ENCODE data around the gene PCSK5. TPM values are rescaled to one million over a fixed set of nuclear protein-coding genes. Genes with fewer than 3 reads are reported as not detected.
"Not testable (repeated sequence)": the region's sequence is repeated elsewhere in the genome, so short reads cannot be mapped to it uniquely, and the experiment has no call there.

The PCSK5 gene
- total RNA-seq, 1 donor from 2014 or later: 24.5 TPM

DNA sequence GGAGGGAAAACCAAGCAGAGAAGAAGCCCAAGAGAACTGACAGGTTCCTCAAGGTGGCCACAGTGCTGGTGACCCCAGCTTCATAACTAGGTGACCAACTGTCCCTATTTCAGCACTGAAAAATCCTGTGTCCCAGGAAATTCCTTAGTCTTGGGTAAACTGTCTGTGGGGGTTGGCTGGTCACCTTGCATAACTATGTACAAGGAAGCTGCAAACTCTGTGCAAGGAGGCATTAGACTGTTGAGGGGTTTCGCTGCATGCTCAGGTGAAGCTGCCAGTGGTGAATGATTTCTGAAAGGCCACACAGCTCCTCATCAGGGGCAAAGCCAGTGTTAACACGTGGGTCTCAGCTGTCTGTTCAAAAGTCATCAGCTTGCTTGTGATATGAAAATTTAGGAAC lies 36.9 kb downstream of the PCSK5 start:
- DNase-seq: no peak

DNA sequence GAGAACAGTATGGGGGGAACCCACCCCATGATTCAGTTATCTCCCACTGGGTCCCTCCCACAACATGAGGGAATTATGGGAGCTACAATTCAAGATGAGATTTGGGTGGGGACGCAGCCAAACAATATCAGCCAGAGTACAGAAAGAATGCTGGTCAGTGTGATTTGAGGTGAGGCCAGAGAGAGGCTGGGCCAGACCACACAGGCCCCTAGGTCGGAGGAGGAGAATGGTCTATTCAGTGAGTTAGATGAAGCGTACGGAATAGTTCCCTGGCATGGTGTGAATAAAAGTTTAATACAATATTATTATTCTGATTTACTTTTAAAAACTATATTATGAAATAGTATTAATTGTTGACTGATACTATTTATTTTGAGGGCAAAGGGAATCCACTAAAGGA lies 39.7 kb downstream of the PCSK5 start:
- DNase-seq: no peak

DNA sequence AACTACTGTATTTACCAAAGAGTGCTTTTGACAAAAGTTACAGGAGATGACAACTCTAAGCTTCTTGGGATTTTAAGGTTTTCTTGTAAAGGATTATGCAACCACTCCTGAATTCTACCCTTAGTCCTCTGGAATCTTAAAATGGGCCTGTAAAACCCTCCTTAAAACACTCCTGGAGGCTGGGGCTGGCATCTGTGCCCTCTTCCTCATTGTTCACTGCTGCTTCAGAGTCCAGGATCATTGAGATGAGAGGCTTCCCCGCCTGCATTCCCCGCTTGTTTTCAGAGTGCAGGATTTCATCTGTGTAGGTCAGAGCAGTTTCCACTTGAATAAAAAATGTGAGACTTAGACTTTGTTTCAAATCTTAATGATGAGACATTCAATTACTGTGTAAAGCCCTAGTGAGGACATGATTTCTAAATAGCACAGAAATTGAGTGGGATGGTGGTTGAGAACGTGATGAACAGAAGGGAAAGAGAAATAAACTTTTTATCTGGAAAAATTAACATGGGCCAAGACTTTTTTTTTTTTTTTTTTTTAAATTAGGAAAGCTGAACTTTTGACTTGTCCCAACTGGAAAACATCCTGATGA lies 40.4 kb downstream of the PCSK5 start:
- no peak for DNase-seq

DNA sequence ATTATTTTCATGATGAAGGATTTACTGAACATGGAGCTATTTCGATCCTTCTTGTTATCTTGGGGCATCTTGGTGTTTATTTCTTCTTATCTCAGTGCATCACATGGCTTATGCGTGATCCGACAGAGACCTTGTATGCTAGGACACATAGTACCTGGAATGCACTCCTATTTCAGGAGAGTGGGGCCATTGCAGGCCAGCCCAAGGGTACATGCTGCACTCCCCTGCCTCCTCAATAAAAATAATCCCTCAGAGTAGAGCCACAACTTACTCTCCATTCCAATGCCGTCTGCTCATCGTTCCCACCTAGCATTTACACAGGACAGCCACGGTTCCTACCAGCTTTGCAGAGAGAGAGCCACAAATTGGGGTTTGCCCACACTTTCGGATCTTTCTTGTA lies 43.5 kb downstream of the PCSK5 start:
- no peak for DNase-seq

DNA sequence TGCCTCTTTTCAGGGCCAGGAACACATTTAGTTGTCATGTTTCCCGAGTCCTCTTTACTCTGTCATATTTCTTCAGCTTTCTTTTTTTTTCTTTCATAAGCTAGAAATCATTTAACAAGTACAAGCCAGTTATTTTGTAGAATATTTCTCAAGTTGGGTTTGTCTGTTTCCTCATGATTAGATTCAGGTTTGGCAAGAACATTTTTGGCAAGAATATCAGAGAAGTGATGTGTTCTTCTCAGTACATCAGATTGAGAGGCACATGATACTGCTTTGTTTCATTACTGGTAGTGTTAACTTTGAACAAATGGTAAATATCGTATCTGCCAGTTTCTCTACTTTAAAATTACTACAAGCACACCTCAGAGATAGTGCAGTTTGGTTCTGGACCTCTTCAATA lies 45.1 kb downstream of the PCSK5 start:
- DNase-seq: no peak

DNA sequence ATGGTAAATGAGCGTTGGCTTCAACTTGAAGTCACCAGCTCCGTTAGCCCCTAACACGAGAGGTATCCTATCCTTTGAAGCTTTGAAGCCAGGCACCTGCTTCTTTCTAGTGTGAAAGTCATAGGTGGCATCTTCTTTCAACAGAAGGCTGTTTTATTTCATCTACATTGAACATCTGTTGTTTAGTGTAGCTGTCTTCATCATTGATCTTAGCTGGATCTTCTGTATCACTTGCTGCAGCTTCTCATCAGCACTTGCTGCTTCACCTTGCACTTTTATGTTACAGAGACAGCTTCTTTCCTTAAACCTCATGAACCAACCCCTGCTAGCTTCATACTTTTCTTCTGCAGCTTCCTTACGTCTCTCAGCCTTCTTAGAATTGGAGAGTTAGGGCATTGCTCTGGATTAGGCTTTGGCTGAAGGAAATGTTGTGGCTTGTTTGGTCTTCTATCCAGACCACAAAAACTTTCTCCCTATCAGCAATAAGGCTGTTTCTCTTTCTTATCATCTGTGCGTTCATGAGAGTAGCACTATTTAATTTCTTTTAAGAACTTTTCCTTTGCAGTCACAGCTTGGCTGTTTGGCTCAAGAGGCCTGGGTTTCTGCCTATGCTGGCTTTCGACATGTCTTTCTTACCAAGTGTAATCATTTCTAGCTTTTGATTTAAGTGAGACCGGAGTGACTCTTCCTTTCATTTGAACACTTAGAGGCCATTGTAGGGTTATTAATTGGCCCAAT lies 47.2 kb downstream of the PCSK5 start:
- no peak for DNase-seq

DNA sequence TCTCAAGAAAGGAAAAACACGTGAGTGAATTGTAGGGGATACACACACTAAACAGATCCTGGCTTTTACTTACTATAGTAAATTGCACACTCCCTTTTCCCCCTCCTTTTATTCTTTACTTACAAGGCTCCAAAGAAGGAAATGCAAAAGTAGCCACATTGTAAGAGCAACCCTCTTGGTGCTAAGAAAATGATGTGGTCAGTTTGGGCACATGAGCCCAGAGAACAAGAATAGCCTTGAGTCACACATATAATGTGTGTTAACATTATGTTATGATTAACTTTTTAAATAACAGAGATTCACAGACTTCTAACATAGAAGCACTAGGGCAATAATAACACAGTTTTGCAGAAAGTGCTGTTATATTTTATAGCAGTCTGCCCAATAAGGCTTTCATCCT lies 48.5 kb downstream of the PCSK5 start:
- DNase-seq: no peak

DNA sequence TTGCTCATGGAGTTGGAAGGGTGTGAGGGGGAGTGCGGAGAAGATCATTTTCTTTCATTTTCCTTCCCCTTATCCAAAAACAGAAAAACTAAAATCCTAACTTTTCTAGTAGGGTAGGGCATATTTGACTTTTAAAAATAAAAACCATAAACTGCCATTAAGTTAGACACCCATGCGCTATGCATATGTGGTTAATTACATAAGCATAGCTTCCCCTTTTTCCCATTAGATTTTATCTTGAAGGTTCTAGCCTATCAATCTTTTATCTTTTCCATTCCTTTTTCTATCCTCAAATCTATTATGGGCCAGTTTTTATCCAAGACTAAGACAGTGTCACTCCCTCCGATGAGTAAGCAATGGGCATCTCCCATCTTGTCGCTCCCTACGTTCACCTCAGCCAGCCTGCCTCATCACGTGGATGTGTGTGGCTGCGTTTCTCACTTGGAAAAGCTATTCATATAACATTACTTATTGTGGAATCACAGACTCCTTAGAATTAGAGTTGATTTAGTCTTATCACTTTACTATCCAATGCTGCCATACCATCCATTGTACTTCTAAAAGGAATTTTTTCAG lies 49.2 kb downstream of the PCSK5 start:
- no peak for DNase-seq

DNA sequence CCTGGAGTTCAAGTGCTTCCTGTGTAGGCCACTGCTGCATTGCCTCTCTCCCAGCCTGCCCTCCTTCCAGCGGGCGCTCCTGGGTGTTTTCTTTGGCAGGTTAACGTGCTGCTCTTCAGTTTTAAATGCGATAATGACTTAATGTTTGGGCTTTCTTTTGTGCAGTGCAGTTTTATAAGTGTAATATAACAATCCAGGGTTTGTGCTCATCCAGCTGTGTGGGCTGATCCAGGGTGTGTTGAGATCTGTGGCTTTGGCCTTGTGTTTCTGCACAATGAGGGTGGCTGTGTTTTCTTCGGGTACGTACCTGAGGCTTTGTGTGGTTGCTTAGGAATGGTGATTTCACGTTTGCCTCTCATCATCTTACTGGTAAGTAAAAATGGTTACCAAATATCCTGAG lies 50.6 kb downstream of the PCSK5 start:
- no peak for DNase-seq

DNA sequence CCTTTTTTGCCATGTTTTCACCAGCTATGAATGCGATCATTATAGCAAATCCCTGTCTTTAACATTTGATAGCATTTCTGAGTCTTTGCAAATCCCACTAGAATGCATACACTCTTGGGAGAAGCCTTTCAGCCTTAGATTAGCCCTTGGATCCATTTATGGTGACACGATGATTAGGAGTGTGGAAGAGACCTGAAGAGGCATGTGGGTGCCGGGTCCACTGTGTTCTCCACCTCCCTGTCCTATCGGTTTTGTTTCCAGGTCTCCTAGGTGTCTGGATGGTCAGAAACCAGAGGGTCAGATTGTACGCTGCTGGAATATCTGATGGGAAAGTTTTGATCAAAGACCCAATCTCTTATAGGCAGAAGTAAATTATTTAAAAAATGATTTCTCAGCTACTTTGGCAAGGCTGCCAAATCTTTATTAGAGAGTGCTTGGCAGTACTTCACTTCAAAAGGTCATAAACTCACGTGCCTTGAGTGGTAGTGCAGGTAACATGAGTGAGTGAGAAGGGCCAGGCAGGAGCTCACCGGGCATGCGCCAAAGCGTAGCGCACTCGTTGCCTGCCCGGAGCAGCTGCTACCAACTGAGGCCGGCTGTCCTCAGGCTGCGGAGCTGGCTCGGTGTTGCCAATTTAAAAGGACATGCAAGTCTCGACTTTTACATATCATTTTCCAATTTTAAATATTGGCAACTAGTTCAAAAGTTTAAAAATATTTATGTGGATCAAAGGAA lies 51.3 kb downstream of the PCSK5 start:
- DNase-seq: no peak

DNA sequence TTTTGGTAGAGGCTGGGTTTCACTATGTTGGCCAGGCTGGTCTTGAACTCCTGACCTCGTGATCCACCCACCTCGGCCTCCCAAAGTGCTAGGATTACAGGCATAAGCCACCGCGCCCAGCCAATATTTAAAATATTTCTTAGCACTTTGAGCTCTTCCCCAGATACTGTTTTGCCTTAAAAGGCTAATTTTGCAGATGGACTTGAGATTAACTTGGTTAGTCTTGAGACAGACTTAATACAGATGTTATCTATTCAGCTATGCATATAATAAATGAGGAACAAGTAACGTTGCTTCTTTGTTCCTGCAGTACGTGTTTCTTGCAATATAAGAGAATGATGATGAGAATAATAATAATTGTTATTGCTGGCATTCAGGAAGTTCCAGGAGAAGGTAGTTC lies 56.3 kb downstream of the PCSK5 start:
- DNase-seq: no peak

DNA sequence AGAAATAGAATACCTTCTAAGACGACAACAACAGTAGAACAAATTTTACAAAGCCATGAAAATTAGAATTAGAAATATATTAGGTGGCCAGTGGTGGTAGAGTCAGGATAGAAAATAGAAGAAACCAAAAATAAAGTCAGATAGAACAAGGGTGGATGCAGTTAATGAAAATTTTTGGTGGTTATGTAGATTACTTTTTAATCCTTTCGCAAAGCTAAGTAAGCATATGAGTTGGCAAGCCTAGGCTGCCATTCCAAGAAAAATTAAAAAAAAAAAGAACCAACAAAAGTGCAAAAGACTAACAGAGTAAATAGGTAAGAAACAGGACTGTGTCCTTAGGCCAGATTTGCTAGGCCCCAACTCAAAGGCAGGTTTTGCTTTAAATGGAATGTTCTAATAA lies 56.8 kb downstream of the PCSK5 start:
- no peak for DNase-seq

DNA sequence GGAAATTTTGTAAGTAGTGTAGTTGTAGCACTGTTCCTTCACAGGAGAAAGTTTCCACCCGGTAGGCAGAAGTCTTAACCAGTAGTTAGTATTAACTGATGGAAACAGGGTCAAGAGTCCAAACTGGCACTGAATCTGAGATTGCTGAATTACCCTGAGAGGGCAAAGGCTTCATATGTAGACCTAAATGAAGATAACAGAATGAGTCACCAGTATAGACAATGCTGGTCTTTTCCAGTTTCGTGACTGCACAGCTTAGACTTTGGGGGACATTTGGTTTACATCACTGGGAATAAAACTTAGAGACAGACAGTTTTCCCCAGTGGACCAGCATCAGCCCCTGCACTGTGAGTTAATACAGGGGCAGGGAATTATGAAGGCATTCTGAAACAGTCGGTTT lies 60.5 kb downstream of the PCSK5 start:
- DNase-seq: no peak

DNA sequence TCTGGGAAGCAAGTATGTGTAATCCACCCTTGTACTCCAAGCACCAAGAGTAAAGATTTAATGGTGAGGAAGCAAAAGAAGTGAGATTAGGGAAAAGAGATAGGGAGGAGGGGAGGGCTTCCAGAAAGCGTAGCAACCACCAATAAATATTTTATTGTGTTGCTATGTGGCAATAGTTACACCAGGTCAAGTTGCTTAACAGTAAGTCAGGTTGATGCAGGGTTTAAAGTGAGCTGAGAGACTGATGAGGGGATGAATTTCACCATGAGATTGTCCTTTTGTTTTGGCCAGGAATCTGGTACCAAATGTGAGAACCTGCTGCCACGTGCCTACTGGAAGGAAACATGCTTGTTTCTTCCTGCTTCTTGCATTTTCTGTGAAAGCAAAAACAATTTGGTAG lies 62.7 kb downstream of the PCSK5 start:
- DNase-seq: no peak

DNA sequence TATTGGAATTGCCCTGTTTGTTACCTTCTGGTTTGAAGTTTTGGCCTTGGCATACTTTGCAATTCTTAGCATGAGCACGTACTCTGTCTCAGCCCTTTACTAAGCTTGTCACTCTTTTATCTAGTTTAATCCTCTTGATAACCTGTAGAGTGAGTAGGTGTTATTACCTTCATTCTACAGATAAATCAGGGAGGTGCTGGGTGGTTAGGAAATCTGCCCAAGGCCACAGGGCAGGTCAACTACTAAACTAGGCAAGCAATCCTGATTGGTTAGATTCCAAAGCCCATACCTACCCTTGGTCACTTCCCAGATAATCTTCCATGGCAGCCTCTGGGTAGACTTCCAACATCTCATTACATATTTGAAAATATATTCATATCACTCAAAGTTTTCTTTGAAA lies 65.7 kb downstream of the PCSK5 start:
- no peak for DNase-seq

DNA sequence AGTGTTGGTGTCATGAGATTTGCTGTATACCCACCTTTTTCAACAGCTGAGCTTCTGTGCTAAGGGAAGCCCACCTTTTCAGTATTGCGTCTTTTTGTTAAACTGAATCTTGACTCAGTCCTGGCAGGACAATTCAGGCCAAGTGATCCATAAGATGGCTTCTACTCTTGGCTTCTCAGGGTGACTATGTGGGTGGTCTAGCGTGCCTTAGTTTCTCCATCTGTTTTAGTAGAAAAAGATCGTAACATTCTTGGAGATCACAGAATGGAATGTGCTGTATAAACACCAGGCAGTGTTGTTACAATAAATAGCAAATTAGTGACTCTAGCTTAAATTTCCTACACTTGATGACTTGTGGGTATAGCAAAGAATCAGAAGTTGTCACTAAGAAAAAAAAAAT lies 66.6 kb downstream of the PCSK5 start:
- DNase-seq: no peak

DNA sequence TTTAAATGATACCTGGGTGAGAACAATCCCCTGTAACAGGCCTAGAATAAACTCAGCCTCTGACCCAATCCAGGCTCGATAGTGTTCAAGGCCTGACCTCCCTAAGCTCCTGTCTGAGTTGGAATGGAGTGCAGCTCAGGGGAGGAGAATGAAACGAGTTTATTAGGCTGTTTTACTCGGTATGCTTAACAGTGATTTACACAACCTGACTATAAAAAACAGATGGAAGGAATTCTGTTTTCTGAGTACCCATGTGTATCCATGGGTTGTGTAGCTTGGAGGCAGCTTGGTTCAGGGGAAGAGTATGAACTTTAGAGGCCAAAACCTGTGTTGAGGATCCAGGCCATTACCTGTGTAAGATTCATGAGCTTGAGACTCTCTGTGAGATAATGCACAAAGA lies 67.8 kb downstream of the PCSK5 start:
- DNase-seq: no peak

DNA sequence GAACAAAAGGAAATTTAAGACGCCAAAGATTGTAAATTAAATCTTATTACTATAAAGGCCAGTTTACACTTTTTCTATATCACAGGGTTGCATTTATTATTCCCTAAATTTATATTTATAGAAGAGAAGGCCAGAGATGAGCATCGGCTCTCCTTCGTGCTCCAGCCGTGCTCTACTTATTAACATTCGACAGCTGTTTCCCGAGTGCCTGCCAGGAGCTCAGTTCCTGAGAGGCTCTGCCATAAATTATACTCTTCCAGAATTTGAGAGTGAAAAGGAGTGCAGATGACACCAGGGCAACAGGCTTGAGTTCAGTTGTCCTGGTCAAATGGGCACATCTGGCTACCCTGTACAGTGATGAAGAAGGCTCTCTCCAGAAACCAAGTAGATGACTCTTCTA lies 70.1 kb downstream of the PCSK5 start:
- no peak for DNase-seq

DNA sequence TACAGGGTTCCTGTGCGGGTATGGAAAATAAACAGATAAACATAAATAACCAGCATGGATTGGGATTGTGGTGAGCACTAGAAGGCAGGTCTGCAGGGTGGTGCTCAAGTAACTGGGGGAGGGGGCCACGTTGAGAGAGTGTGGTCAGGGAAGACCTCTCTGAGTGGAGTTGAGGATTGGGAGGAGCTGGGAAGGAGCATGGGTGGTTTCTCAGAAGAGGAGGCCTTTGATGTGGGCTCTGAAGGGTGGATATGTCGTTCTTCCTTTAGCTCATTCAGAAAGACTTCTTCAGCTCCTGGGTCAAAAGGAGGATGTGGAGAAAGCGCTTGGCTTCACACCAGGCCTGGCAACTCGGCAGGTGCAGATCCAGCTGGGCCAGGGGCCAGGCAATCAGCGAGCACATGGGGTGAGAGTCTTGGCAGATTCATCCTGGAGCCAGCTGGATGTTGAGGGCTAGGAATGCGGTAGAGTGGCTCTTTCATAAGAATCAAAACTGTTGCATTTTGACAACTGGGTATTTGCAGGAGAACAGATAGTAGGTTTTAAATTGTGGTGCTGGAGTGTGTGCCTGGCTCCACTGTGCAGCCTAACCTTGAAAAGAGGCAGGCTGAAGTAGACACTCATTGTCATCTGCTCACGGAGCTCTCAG lies 71.7 kb downstream of the PCSK5 start:
- no peak for DNase-seq

DNA sequence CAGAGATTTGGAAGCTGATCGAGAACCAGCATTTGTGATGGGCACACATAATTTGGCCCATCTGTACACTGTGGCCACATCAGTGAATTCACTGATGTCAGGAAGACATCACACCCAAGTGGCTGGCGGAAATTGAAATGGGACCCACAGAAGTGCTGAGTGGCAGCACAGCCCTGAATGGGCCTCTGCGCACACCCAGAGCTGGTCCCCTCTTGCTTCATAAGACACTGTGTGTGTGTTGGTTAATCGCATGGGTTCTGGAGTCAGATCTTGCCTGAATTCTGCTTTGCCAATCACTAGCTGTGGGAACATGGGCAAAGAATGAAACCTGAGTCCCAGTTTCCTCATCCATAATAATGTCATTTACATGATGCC lies 72.2 kb downstream of the PCSK5 start:
- no peak for DNase-seq

DNA sequence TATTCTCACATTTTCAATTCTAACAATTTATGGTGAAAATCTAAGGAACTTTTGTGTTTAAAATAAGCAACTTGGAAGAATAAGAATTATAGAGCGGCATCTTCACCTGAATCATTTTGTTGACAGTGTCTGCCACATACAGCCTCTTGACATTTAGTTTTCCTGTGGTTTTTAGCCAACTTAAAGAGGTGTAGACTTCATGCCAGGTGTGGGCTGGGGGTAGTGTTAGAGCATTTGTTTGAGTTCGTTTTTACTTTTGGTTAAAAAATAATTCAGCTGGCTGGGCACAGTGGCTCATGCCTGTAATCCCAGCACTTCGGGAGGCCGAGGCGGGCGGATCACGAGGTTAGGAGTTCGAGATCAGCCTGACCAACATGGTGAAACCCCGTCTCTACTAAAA lies 72.8 kb downstream of the PCSK5 start:
- DNase-seq: not testable (repeated sequence)

DNA sequence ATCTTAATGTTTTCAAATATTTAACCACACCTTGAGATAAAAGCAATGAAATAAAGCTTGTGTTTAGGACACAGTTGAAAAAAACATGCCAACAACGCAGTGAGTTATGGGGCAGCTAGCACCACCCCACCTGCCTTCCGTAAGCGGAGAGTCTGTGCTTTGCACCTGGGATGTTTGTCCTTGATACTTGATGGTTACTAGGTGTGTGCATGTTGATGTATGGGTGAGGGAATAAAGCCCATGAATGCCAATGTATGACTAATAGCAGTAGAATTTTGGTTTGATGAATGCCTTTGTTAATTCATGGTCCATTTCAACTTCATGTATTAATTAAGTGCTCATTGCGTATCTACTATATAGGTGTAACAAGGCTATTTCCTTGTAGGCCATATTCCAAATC lies 74.0 kb downstream of the PCSK5 start:
- no peak for DNase-seq

DNA sequence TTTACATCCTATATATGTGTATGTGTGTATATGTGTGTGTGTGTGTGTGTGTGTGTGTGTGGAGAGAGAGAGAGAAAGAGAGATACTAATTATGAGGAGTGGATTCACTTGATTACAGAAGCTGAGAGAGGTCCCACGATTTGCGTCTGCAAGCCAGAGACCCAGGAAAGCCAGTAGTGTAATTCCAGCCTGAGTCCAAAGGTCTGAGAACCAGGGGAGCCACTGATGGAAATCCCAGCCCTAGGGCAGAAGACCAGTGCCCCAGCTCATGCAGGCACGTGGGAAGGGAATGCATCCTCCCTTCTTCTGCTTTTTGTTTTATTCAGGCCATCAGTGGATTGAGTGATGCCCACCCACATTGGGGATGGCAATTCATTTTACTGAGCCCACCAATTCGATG lies 74.8 kb downstream of the PCSK5 start:
- no peak for DNase-seq
